Endothelial cell of umbilical vein (primary cell): ENCODE measurements around the gene SOCS3. TPM values are rescaled to one million over a fixed set of nuclear protein-coding genes. Genes with fewer than 3 reads are reported as not detected.

ENCODE experiments used
- BruUV-seq: library from RNA; stranded (reverse); fragments of 400-500 nt; replicated peaks from 2 replicates; lab custom pipeline; 2021; lab: Mats Ljungman, UMichigan
- CTCF ChIA-PET: fragments of 300-600, 350-600 bp; sonication (Branson Sonifier 250); formaldehyde crosslinking; loops from one replicate; lab custom pipeline; 2021; ENCODE audit warnings: antibody characterized with exemption, inconsistent platforms; lab: Charles Lee
- POLR2A ChIA-PET: fragments of 300-600, 350-600 bp; sonication (Branson Sonifier 250); formaldehyde crosslinking; loops from one replicate; lab custom pipeline; 2021; ENCODE audit warnings: antibody characterized with exemption, inconsistent platforms; lab: Charles Lee
- DNase-seq: peaks from one replicate; pipeline ENCODE4 v3.0.0-alpha.2; 2011; ENCODE audit warnings: low read depth, low spot score
- FAIRE-seq: peaks from 2 replicates; lab custom pipeline; 2011; peaks lifted over from hg19 to GRCh38; lab: Jason Lieb, UNC
- H2AFZ ChIP-seq: 2 replicates; pipeline ENCODE4 v1.6.0; 2012; ENCODE audit warnings: low read depth, low read length, control low read depth, inconsistent platforms
- H3K27ac ChIP-seq: 2 replicates; pipeline ENCODE4 v1.5.1; 2011; ENCODE audit warnings: low read depth, mild to moderate bottlenecking, control low read depth, low read length, moderate library complexity; ENCODE audit not compliant: insufficient read depth
- H3K27me3 ChIP-seq, 2 experiments: 2 replicates each; pipeline versions ENCODE4 v1.6.0 to v1.6.1; 2011; ENCODE audit warnings: low read length in 2 of 2, mixed read lengths in 1 of 2; ENCODE audit not compliant: control insufficient read depth in 2 of 2, insufficient read depth in 2 of 2
- H3K36me3 ChIP-seq, 2 experiments: 2 replicates in 1 of 2; 3 replicates in 1 of 2; pipeline ENCODE4 v1.5.1; 2011; ENCODE audit warnings: low read length in 2 of 2, mild to moderate bottlenecking in 1 of 2, moderate library complexity in 1 of 2; ENCODE audit not compliant: control insufficient read depth in 2 of 2, insufficient read depth in 2 of 2; ENCODE audit errors: extremely low read depth in 1 of 2
- H3K4me1 ChIP-seq: 3 replicates; pipeline ENCODE4 v1.5.1; 2011; ENCODE audit warnings: mild to moderate bottlenecking, low read length; ENCODE audit not compliant: control insufficient read depth, insufficient read depth; ENCODE audit errors: extremely low read depth
- H3K4me2 ChIP-seq: 2 replicates; pipeline ENCODE4 v1.6.1; 2011; ENCODE audit warnings: low read length, control low read depth, mixed read lengths; ENCODE audit not compliant: insufficient read depth
- H3K4me3 ChIP-seq, 3 experiments: fragments of 200-600 bp in 1 of 3; sonication (generic), shearing (Covaris generic) in 1 of 3; replicated peaks in 1 of 3; 2 replicates each; pipeline ENCODE4 v1.5.1; 2011 to 2016; ENCODE audit warnings: control low read depth in 3 of 3, low read length in 3 of 3, mild to moderate bottlenecking in 2 of 3, inconsistent platforms in 1 of 3, low read depth in 1 of 3, moderate library complexity in 1 of 3; ENCODE audit not compliant: insufficient read depth in 1 of 3
- H3K79me2 ChIP-seq: 2 replicates; pipeline ENCODE4 v1.6.0; 2012; ENCODE audit warnings: low read length, inconsistent platforms; ENCODE audit not compliant: control insufficient read depth, insufficient read depth
- H3K9ac ChIP-seq: replicated peaks from 2 replicates; pipeline ENCODE3; 2011; ENCODE audit warnings: low read length, control low read depth; ENCODE audit not compliant: insufficient read depth; ENCODE audit errors: extremely low read depth
- H3K9me1 ChIP-seq: replicated peaks from 3 replicates; pipeline ENCODE4 v1.6.0; 2011; ENCODE audit warnings: mild to moderate bottlenecking, low read length; ENCODE audit not compliant: control insufficient read depth, insufficient read depth; ENCODE audit errors: extremely low read depth
- H3K9me3 ChIP-seq: replicated peaks from 2 replicates; pipeline ENCODE4 v1.5.1; 2012; ENCODE audit warnings: low read length, inconsistent platforms; ENCODE audit not compliant: control insufficient read depth, insufficient read depth
- H4K20me1 ChIP-seq: replicated peaks from 2 replicates; pipeline ENCODE3; 2011; ENCODE audit warnings: mild to moderate bottlenecking, low read length; ENCODE audit not compliant: control insufficient read depth, insufficient read depth; ENCODE audit errors: extremely low read depth
- EZH2 ChIP-seq: IDR thresholded peaks from 2 replicates; pipeline ENCODE4 v1.6.1; 2012; ENCODE audit warnings: borderline replicate concordance, low read depth, mild to moderate bottlenecking, moderate library complexity, low read length, inconsistent platforms; ENCODE audit not compliant: severe bottlenecking
- FOS ChIP-seq: IDR thresholded peaks from 2 replicates; pipeline ENCODE4 v1.6.1; 2011; ENCODE audit warnings: mild to moderate bottlenecking, low read length, moderate library complexity, borderline replicate concordance; ENCODE audit not compliant: insufficient read depth
- GATA2 ChIP-seq: IDR thresholded peaks from 2 replicates; pipeline ENCODE4 v1.7.0; 2011; ENCODE audit warnings: low read depth, mild to moderate bottlenecking, moderate library complexity, mixed read lengths, low read length; ENCODE audit not compliant: insufficient read length, insufficient read depth
- JUN ChIP-seq: IDR thresholded peaks from 2 replicates; pipeline ENCODE4 v1.6.1; 2011; ENCODE audit warnings: borderline replicate concordance, low read depth; ENCODE audit not compliant: insufficient read length, insufficient read depth
- MYC ChIP-seq: IDR thresholded peaks from one replicate; pipeline ENCODE4 v1.6.1; 2011; ENCODE audit warnings: mild to moderate bottlenecking, low read depth, low read length
- POLR2A ChIP-seq: IDR thresholded peaks from 2 replicates; pipeline ENCODE4 v1.6.1; 2012; ENCODE audit warnings: low read depth, mild to moderate bottlenecking, control low read depth, low read length
- POLR2AphosphoS5 ChIP-seq: IDR thresholded peaks from 2 replicates; pipeline ENCODE4 v1.6.1; 2012; ENCODE audit warnings: low read depth, mild to moderate bottlenecking, control low read depth, low read length, moderate library complexity; ENCODE audit not compliant: insufficient read depth
- dilution Hi-C: fragments of 300-500 bp; cut with MboI; formaldehyde crosslinking; loops from one replicate; pipeline ENCODE4 v1.15.0; 2019; ENCODE audit warnings: low sequenced_read_pairs; ENCODE audit not compliant: extremely low pct_ligation_motif_present
- intact Hi-C: fragments of 100-400 bp; cut with micrococcal nuclease; formaldehyde crosslinking; loops from one replicate; pipeline ENCODE4 v1.10.0; 2022
- polyA plus RNA-seq, 4 experiments: library from polyadenylated mRNA; depleted of rRNA in 3 of 4; stranded (reverse) in 3 of 4; unstranded in 1 of 4; fragments of >200 nt; gene quantifications; 2 replicates each; pipeline versions ENCODE4 v1.2.1 to v1.2.3, GENCODE V29; 2011 to 2012; ENCODE audit warnings: missing spikeins in 1 of 4
- total RNA-seq: library from RNA; stranded (reverse); gene quantifications from 2 replicates; pipeline ENCODE4 v1.2.3, GENCODE V29; 2021
- TF ChIP-seq, protein P1 (sequence below): IDR thresholded peaks from 2 replicates; pipeline ENCODE4 v1.6.1; 2011; ENCODE audit not compliant: insufficient read depth, insufficient read length
- TF ChIP-seq, protein P2 (sequence below), 2 donors: IDR thresholded peaks; 1 replicate in 1 of 2; 2 replicates in 1 of 2; pipeline ENCODE4 v1.5.1; 2011; ENCODE audit warnings: low read length in 2 of 2, mild to moderate bottlenecking in 2 of 2, moderate library complexity in 2 of 2, control low read depth in 1 of 2, inconsistent platforms in 1 of 2, low read depth in 1 of 2; ENCODE audit not compliant: insufficient read depth in 1 of 2; ENCODE audit errors: extremely low read depth in 1 of 2

Gene SOCS3
- total and polyA plus RNA-seq, 2 donors (not counting 3 experiments of a cell fraction or from before 2014, with no cell fraction given) = 6.2 to 14.3 TPM

DNA sequence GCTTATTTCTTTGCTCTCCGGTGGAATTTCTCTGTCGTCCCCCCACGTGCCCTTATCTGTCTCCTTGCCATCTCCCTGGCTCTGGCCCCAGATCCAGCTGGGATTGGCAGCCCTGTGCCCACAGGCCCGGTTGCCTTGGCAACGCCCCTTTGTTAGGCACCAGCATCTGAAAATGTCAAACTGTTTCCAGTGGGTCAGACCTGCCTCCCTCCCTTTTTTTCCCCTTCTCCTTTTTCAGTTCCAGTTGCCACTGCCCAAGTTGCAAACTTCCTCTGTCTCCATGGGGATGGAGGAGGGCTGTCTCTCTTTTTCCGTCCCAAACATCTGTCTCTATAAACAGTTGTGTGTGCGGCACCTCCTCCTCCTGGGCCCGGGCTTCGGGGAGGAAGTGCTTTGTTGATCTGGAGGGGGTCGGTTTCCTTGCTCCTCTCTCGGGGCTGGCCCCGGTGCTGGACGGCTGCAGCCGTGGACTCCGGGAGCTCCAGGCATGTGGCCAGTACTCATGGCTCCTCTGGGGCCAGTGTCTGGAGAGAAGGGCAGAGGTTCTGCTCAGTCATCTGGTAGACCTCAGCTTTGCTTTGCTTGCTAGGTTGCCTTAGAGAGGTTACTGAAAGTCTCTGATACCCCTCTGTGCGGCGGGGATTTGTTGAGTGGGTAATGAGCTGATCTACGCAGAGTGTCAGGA lies 35.3 kb downstream of the SOCS3 start:
- FAIRE-seq (peak; percentile 97), DNase-seq (peak; percentile 97)
- H2AFZ ChIP-seq = peak overlapping the region; percentile 16
- ChIA-PET CTCF (interaction anchor here (0.9 to 2.6 kb wide), 12 partner anchors 8 to 97 kb away, joined by 3 to 17 read pairs (median 4); no protein-coding TSS in a partner anchor), POLR2A (interaction anchor here (0.5 to 1.5 kb wide), 4 partner anchors 11 to 35 kb away, joined by 3 to 11 read pairs (median 5); partner anchors contain the start of gene SOCS3)
- H3K9me3 ChIP-seq = no peaks in the 10 kb centered on the region
- no peaks in the 10 kb centered on the region for H4K20me1 ChIP-seq
- H3K9ac ChIP-seq = peak overlapping the region; percentile 70
- peak overlapping the region; percentile 51 for H3K4me2 ChIP-seq
- TF ChIP-seq MYC = peak; percentile 37
- no peak for TF ChIP-seq POLR2A
- TF ChIP-seq JUN = no peak
- TF ChIP-seq, protein P1, sequence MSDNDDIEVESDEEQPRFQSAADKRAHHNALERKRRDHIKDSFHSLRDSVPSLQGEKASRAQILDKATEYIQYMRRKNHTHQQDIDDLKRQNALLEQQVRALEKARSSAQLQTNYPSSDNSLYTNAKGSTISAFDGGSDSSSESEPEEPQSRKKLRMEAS = peak; percentile 58
- H3K9me1 ChIP-seq = no peaks in the 10 kb centered on the region
- no peaks in the 10 kb centered on the region for H3K36me3 ChIP-seq
- peaks cover 32% of the 10 kb centered on the region for H3K4me1 ChIP-seq
- BruUV-seq = no TSS peak
- H3K27me3 ChIP-seq = no peaks in the 10 kb centered on the region
- H3K27ac ChIP-seq = peak overlapping the region; percentile 90
- no peak overlapping the region for H3K4me3 ChIP-seq
- dilution Hi-C loops (no loop called here), intact Hi-C loops (loop anchor here (1.0 kb wide), 3 partner anchors 9 to 36 kb away; partner anchors contain the start of gene SOCS3)
- H3K79me2 ChIP-seq = no peaks in the 10 kb centered on the region

DNA sequence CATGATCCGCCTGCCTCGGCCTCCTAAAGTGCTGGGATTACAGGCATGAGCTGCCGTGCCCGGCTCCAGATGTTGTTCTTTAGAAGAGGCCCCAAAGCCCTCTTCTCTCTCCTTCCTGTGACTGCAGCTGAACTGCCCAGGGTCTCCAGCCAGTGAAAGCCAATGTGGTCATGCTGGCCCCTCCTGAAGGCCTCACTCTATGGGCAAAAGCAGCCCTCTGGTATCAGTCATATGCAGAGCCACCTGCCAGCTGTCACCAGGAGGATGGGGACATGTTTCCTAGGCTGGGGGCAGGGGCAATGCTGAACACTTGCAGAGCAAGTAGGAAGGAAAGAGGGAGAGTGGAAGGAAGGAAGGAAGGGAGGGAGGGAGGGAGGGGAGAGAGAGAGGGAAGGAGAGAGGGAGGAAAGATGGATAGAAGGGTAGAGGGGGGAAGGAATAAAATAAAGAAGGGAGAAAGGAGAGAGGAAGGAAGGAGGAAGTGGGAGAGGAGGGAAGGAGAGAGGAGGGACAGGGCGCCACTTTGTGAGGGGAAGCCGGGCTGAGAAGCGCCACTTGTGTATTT lies 36.0 kb downstream of the SOCS3 start:
- ChIA-PET POLR2A (interaction anchor here (0.7 to 1.5 kb wide), 5 partner anchors 18 to 36 kb away, joined by 4 to 11 read pairs (median 6); partner anchors contain the start of gene SOCS3), CTCF (interaction anchor here (1.0 to 2.6 kb wide), 5 partner anchors 10 to 98 kb away, joined by 3 to 17 read pairs (median 6); no protein-coding TSS in a partner anchor)
- Histone ChIP-seq H2AFZ (peak overlapping the region; percentile 0), H3K27me3 (no peaks in the 10 kb centered on the region), H3K27ac (peak overlapping the region; percentile 90), H3K9me3 (no peaks in the 10 kb centered on the region), H3K79me2 (no peaks in the 10 kb centered on the region), H4K20me1 (no peaks in the 10 kb centered on the region), H3K4me3 (no peak overlapping the region), H3K4me1 (peaks cover 28% of the 10 kb centered on the region), H3K36me3 (no peaks in the 10 kb centered on the region), H3K4me2 (peak overlapping the region; percentile 0), H3K9me1 (no peaks in the 10 kb centered on the region), H3K9ac (peak overlapping the region; percentile 69)
- DNase-seq (no peak), FAIRE-seq (peak; percentile 38)
- no TSS peak for BruUV-seq
- no peak for TF ChIP-seq POLR2AphosphoS5
- TF ChIP-seq, protein P1 = no peak
- TF ChIP-seq MYC = no peak
- no peak for TF ChIP-seq POLR2A
- no peak for TF ChIP-seq JUN
- TF ChIP-seq GATA2 = no peak
- TF ChIP-seq, protein P2, sequence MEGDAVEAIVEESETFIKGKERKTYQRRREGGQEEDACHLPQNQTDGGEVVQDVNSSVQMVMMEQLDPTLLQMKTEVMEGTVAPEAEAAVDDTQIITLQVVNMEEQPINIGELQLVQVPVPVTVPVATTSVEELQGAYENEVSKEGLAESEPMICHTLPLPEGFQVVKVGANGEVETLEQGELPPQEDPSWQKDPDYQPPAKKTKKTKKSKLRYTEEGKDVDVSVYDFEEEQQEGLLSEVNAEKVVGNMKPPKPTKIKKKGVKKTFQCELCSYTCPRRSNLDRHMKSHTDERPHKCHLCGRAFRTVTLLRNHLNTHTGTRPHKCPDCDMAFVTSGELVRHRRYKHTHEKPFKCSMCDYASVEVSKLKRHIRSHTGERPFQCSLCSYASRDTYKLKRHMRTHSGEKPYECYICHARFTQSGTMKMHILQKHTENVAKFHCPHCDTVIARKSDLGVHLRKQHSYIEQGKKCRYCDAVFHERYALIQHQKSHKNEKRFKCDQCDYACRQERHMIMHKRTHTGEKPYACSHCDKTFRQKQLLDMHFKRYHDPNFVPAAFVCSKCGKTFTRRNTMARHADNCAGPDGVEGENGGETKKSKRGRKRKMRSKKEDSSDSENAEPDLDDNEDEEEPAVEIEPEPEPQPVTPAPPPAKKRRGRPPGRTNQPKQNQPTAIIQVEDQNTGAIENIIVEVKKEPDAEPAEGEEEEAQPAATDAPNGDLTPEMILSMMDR (IDR thresholded peaks at IDR 0.05; ENCODE audit: extremely low read depth in 1 of 2, insufficient read depth in 1 of 2, low read depth in 1 of 2, low read length in 2 of 2) = no peak
- TF ChIP-seq FOS = no peak
- TF ChIP-seq EZH2 = no peak
- intact Hi-C loops (loop anchor here (1.0 kb wide), 3 partner anchors 9 to 36 kb away; partner anchors contain the start of gene SOCS3), dilution Hi-C loops (no loop called here)
